Activated CD4-positive, CD25-positive, alpha-beta regulatory T cell treated with anti-CD3 and anti-CD28 coated beads, Interleukin-2, amount 50 U/mL, for 72 hours (primary cell): ENCODE measurements around the gene CLEC2B.
"Not testable (repeated sequence)": the region's sequence is repeated elsewhere in the genome, so short reads cannot be mapped to it uniquely, and the experiment has no call there.

Source experiments
- DNase-seq: peaks from one replicate; pipeline ENCODE4 v3.0.0; 2021

The CLEC2B gene

DNA sequence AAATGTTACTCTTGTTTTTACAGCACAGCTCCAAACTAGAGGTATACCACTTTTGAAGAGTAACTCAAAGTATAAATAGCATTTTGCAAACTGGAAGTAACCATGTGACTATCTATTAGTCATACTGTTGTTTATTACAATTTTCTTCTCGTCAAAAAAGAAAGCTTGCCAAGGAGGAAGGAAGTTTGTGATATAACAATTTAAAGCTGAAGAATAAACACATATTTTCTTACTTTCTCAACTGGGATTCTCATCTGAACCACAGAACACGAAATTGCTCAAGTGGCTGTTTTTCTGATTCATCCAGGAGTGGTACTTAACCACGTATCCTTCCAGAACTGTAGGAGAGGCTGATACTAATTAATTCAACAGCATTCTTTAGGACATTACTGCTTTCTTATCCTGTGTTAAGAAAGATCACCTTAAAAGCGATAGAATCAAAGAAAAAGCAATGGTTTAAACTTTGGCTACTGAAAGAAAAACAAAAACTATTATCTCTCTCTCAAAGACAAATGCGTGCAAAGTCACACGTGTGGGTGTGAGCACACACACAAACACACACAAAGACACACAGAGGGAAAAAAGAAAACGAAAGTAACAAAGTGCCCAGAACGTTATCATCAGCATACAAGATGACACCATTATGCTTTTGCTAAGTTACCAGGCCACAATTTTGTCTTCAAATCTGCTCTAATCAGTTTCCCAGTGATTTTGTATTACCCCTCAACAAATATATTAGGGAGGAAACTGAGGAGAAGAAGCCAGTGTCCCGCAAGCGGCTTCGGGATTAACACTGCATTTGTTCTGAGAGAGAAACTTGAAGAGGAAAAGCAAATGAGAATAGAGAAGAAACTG lies at the start of gene CLEC2B:
CLEC2B (minus strand) TSS at position 48 of the 855 bp plus-strand sequence.
- no peak for DNase-seq

- no peak for DNase-seq
These were observed 42.6 kb upstream of the CLEC2B start for GRCh38 chr12:9911708-9912107.

DNA sequence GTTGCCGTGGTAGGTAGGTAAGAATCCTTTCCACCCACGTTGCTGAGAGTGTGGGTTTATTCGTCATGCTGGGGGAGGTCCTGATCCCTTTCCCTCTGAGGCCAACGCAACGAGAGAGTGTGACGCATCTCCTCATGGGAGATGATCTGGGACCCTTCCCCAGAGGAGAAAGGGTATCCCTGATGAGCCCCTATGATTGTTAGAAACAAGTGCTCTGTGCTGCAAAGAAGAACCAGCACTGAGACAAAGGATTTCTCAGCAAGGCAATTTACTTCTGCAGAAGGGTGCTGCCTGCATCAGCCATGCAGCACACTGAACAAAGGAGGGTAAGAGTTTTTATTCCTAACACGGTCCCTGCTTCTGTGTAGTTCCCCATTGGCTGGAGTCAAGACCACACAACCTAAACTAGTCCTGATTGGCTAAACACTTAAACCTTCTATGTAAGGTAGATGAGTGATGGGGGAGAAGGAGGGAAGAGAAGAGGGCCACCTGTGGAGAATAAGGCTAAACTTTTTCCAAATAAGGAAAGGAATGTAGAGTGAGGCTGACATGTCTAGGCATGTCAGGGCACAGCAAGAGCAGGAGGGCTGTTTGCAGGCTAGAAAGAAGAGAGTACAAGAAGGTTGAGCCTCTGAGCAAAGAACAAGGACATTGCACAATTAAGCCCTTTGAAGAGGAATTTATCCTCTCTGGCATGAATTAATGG lies 41.7 kb upstream of the CLEC2B start:
- no peak for DNase-seq

DNA sequence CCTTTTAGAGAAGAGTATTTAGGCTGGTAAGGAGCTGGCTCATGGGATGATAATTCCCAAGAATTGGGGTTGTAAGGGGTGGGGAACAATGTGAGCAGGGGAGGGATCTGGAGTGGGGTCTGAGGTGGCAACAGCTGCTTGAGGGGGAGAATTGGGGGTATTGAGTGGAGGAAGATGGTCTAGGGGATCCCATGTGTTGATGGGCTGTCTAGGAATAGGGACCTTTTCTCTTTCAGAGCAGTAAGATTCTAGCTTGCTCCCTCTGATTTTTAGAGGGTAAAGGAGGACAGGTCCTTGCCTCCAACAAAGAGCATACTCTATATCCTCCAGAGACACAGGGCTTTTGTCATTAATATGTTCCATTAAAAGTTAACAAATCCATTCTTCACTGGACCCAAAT lies 40.6 kb upstream of the CLEC2B start:
- no peak for DNase-seq

DNA sequence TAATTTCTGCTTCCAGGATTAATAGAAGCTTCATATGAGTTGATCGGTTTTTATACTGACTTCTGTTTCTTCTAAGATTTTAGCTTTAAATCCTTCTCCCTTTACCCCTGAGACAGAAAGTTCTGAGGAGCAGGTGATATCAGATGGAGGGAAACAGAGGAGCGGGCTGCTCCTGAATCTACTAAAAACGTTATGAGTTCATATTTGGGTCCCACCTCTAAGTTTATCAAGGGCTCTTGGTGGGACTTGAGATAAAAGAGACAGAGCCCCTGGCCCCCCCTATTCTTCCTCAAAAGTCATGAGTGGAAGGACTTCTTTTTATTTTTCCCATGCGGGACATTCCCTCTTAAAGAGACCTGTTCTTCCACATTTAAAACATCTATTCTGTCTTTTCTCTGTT lies 39.2 kb upstream of the CLEC2B start:
- DNase-seq: no peak

DNA sequence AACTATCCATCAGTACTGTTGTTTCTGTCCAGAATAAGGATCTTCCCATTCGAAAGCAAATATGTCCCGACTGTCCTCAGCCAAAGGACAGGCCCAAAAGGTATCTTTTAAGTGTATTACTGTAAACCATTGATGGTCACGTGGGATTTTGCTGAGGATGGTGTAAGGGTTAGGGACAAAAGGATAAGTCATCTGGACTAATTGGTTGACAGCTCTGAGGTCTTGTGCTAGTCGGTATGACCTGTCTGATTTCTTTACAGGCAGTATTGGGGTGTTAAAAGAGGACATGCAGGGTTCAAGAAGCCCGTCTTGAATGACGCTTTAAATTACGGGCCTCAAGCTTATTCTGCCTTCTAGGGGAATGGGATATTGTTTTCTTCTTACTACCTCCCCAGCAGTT lies 38.6 kb upstream of the CLEC2B start:
- DNase-seq: no peak

DNA sequence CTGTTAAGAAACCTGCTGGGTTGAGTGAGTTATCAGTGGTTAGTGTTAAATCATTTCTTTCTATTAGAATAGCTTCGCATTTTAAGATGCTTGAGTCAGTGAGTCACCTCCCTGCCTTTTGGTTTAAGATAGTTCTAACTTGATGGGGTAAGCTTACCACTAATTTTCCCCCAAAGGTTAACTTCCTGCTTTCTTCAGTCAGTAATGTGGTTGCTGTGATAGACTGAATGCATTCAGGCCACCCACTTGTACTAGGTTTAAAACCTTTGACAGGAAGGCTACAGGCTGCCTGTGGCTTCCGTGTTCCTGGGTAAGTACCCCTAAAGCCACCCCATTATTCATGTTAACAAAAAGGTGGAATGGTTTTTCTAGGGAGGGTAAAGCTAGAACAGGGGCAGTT lies 37.7 kb upstream of the CLEC2B start:
- no peak for DNase-seq

GRCh38 chr12:9902539-9903228 lies 33.5 kb upstream of the CLEC2B start:
- DNase-seq: no peak

GRCh38 chr12:9900930-9901329 lies 31.8 kb upstream of the CLEC2B start:
- no peak for DNase-seq

DNA sequence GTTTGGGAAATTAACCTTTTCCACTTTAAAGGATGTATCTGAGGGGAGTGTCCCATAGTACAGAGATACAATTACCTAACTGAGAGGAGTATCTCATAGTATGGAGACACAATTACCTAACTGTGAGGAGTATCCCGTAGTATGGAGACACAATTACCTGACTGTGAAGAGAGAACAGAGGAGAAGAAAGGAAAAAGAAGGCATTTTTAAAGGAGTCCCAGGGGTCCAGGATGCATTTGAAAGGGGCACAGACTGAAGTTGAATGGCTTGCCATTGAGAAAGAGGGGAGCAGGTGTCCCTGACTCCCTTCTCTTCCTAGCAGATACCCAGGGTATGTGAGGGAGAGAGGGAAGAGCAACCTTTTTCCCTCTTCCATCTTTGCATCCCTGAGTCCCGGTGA lies 30.1 kb upstream of the CLEC2B start:
- no peak for DNase-seq

DNA sequence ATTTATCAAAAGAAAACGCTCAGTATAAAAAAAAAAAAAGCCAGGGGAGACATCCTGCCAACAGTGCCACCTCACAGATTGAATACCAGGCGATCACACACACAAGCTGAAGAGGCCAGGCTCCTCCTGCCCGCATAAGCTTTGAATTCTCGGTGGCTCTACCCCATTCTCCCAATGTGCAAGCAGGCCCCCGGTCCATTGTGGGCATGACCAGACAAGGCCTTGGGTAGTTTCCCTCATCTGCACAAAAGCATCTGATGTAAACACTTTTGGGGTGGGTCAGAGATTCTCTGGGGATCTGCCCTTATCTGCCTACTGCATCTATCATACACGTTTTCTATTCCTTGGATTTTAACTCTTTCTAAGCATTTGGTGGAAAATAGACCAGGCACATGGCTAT lies 28.4 kb upstream of the CLEC2B start:
- DNase-seq: no peak

DNA sequence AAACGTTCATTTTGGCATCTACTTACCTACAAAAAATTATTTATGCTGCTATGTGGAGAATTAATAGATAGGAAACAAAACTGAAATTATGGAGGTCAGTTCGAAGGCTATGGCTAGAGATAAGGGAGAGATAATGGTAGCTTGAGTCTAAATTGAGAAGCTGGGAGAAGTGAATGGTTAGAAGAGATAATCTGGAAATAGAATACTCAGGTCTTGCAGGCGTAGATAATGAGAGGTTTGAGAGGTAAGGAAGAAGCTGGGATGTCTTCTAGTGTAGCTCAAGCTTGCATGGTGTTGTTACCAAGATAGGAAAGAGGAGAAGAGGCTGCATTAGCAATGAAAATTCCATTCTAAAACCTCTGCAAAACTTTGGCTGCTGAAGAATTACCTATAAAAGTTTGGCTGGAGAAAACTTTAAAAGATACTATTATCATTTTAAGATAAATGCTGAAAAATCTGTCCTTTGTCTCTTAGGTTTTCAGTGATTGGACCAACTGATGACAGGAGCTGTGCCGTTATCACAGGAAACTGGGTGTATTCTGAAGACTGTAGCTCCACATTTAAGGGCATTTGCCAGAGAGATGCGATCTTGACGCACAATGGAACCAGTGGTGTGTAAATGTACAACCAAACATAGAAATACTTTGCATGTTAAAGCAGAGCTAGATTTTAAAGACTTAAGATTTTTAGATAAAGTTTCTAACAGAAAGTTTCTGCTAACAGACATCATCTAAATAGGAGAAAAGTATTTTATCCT lies 26.2 kb upstream of the CLEC2B start:
- DNase-seq: no peak

GRCh38 chr12:9888665-9889273 lies 19.6 kb upstream of the CLEC2B start:
- no peak for DNase-seq

DNA sequence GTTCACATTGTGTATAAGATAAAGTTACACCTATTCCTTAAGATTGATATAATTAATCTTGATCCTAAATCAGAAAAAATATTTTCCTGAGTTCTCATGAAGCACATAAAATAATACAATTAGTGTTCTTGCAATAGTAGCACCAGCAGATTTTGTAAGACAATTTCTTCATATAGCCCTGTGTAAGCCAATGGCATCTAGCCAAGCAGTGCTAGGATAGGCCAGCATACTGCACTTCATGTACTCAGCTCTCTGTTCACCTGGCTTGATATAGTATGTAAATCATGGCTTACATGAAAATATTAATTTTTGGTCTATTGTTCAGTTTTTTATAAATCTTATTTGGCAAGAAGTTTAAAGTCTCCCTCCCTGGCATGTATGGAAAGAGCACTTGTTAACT lies 14.0 kb upstream of the CLEC2B start:
- no peak for DNase-seq

GRCh38 chr12:9881988-9882387 lies 12.8 kb upstream of the CLEC2B start:
- DNase-seq: no peak

GRCh38 chr12:9881246-9881645 lies 12.1 kb upstream of the CLEC2B start, which contains the start of gene KLRF2:
Gene KLRF2 (plus strand): TSS chr12:9881489. CDS start chr12:9881596, 107 bp downstream.
- DNase-seq: no peak

DNA sequence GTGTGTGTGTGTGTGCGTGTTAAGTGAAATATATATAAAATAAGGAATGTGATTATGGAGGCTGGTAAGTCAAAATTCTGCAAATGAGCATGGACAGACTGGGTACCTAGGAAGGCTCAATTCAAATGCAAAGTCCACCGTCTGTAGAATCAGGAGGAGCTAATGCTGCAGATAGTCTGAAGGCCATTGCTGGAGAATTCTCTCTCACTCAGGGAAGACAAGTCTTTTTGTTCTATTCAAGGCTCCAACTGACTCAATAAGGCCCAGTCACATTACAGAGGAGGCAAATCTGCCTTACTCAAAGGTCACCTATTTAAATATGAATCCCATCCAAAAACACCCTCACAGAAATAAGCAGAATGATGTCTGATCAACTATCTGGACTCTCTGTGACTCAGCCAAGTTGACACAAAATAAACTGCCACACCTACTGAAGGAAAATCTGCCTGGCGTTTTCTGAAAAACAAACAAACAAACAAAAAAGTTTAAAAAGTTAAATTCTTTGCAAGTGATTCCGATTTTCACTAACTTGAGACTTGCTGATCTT lies 11.5 kb upstream of the CLEC2B start:
- DNase-seq: no peak

GRCh38 chr12:9876120-9876519 lies 7.0 kb upstream of the CLEC2B start:
- not testable (repeated sequence) for DNase-seq

DNA sequence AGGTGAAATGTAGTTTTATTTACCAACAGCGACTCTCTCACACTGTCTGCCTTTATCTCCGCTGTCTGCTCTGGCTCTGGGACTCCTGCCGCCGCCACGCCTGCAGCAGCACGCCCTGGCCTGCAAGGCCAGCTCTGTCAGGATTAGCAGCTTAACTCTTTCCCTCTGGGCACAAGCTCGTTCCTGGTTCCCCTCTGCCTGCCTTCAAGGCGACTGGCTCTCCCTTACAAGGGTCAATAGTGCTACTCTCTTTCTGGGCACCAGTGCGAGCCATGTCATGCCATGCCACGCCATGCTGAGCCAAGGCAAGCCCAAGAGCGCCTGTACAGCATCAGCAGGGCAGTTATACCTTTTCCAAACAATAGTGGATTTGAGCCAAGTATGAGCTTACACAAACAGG lies 3.6 kb upstream of the CLEC2B start:
- DNase-seq: no peak

- DNase-seq: no peak
These were observed 3.0 kb upstream of the CLEC2B start for GRCh38 chr12:9872162-9872561.

DNA sequence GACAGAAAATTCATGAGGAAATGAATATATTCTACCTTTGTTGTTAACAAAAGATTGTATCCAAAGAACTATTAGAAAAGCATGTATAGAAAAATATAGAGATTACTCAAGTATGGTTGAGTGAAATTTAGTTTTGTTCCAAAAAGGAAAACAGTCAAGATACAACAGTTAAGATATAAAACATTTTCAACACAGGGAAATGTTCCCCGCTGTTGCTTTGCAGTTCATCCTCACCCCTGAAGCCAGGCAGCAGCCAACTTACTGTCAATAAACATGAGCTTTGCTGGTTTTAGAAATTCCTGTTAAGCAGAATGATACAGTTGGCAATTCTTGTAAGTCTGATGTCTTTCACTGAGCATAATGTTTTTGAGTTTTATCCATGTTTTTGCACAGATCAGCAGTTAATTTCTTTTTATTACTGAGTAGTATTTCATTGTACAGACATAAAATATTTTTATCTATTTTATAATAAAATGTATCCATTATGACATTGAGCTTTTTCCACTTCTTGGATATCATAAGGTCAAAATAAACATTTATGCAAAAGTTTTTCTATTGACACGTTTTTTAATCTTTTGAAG lies 1.2 kb upstream of the CLEC2B start:
- DNase-seq: no peak

- DNase-seq: no peak
These were observed 225 bp downstream of the CLEC2B start for GRCh38 chr12:9868951-9869306.
